HepG2 (cell line): ENCODE measurements around the gene ITCH. TPM values are rescaled to one million over a fixed set of nuclear protein-coding genes. Genes with fewer than 3 reads are reported as not detected.

ENCODE experiments used
- CEBPG ChIP-seq: IDR thresholded peaks from 2 replicates; pipeline ENCODE4 v1.6.1; 2016
- DNMT3B ChIP-seq: conservative IDR thresholded peaks from 2 replicates; pipeline ENCODE4 v1.6.1; 2016; ENCODE audit warnings: missing biosample characterization, control low read depth
- KDM6A ChIP-seq: IDR thresholded peaks from 2 replicates; pipeline ENCODE4 v1.6.1; 2016; ENCODE audit warnings: low read depth
- NBN ChIP-seq: fragments of 450-650 bp; conservative IDR thresholded peaks from 2 replicates; pipeline ENCODE4 v1.6.1; 2017
- PHF21A ChIP-seq: sonication (generic); formaldehyde crosslinking; IDR thresholded peaks from 2 replicates; pipeline ENCODE4 v1.5.0; 2020; ENCODE audit warnings: mild to moderate bottlenecking, missing genetic modification reagents
- TAF1 ChIP-seq: sonication (generic); formaldehyde crosslinking; IDR thresholded peaks from 2 replicates; pipeline ENCODE4 v1.4.0; 2020; ENCODE audit warnings: missing genetic modification reagents
- TBX3 ChIP-seq: fragments of 450-650 bp; IDR thresholded peaks from 2 replicates; pipeline ENCODE4 v1.6.1; 2017; ENCODE audit warnings: antibody characterized with exemption, mild to moderate bottlenecking, inconsistent platforms, borderline replicate concordance
- THAP11 ChIP-seq: IDR thresholded peaks from 2 replicates; pipeline ENCODE4 v1.6.1; 2016; ENCODE audit warnings: missing biosample characterization, missing genetic modification reagents
- ZBTB49 ChIP-seq: sonication (generic); formaldehyde crosslinking; IDR thresholded peaks from 2 replicates; pipeline ENCODE4 v1.4.0; 2020; ENCODE audit warnings: missing genetic modification reagents, borderline replicate concordance
- ZEB1 ChIP-seq: IDR thresholded peaks from 2 replicates; pipeline ENCODE4 v1.6.1; 2012; ENCODE audit warnings: mild to moderate bottlenecking, low read depth, inconsistent platforms; ENCODE audit not compliant: insufficient replicate concordance
- ZHX2 ChIP-seq, 2 experiments: sonication (generic) in 1 of 2; formaldehyde crosslinking in 1 of 2; IDR thresholded peaks; 2 replicates each; pipeline versions ENCODE4 v1.6.1 to v1.9.0; 2014 to 2022; ENCODE audit warnings: antibody characterized with exemption in 1 of 2, borderline replicate concordance in 1 of 2, inconsistent platforms in 1 of 2, low read depth in 1 of 2, missing genetic modification reagents in 1 of 2
- ZNF274 ChIP-seq: sonication (generic); formaldehyde crosslinking; IDR thresholded peaks from 2 replicates; pipeline ENCODE4 v1.5.1; 2020; ENCODE audit warnings: mild to moderate bottlenecking, missing genetic modification reagents
- ZNF414 ChIP-seq: sonication (generic); formaldehyde crosslinking; IDR thresholded peaks from 2 replicates; pipeline ENCODE4 v1.5.0; 2020; ENCODE audit warnings: missing genetic modification reagents
- ZNF441 ChIP-seq: sonication (generic); formaldehyde crosslinking; IDR thresholded peaks from 2 replicates; pipeline ENCODE4 v1.7.0; 2021; ENCODE audit warnings: missing genetic modification reagents, borderline replicate concordance
- ZNF749 ChIP-seq: sonication (generic); formaldehyde crosslinking; IDR thresholded peaks from 2 replicates; pipeline ENCODE4 v1.8.0; 2022; ENCODE audit warnings: mild to moderate bottlenecking, missing genetic modification reagents, moderate library complexity, borderline replicate concordance
- ZNF792 ChIP-seq: IDR thresholded peaks from 2 replicates; pipeline ENCODE4 v1.6.1; 2016
- ZNF841 ChIP-seq: sonication (generic); formaldehyde crosslinking; IDR thresholded peaks from 2 replicates; pipeline ENCODE4 v1.8.1; 2023; ENCODE audit warnings: missing genetic modification reagents, borderline replicate concordance
- ZSCAN21 ChIP-seq: sonication (generic); formaldehyde crosslinking; IDR thresholded peaks from 2 replicates; pipeline ENCODE4 v1.8.0; 2022; ENCODE audit warnings: mild to moderate bottlenecking, missing genetic modification reagents, moderate library complexity, borderline replicate concordance
- polyA plus RNA-seq, 8 experiments: library from polyadenylated mRNA; depleted of rRNA in 3 of 8; stranded (reverse) in 7 of 8; unstranded in 1 of 8; fragments of >200 nt; fragmentation: Illumina TruSeq in 4 of 8; extraction: Trizol in 4 of 8; gene quantifications; 2 replicates each; pipeline versions ENCODE4 v1.2.1 to v1.2.3, GENCODE V29; 2011 to 2016; ENCODE audit warnings: low read depth in 4 of 8, missing spikeins in 1 of 8, mixed read lengths in 1 of 8; ENCODE audit not compliant: insufficient read depth in 1 of 8
- total RNA-seq, 5 experiments: library from RNA; depleted of rRNA; stranded (reverse); fragments of >200 nt; fragmentation: Illumina TruSeq; extraction: Trizol; gene quantifications; 2 replicates each; pipeline ENCODE4 v1.2.3, GENCODE V29; 2016; ENCODE audit warnings: low read depth in 1 of 5

The ITCH gene
- total and polyA plus RNA-seq, 2 of the 13 experiments (the other 11 are each of a cell fraction or from before 2014, with no cell fraction given), result 20.5 to 112 TPM

- no peak for TF ChIP-seq ZNF749 (CRISPR knock-in tag)
- no peak for TF ChIP-seq TBX3
- TF ChIP-seq ZNF441 (CRISPR knock-in tag), result 0 out of 2 replicates have a peak, but pooled peaks have one; percentile 35
- TF ChIP-seq ZNF414 (CRISPR knock-in tag), result no peak
- TF ChIP-seq KDM6A (CRISPR knock-in tag), result 0 out of 2 replicates have a peak, but pooled peaks have one; percentile 22
- no peak for TF ChIP-seq CEBPG (CRISPR knock-in tag)
- TF ChIP-seq ZSCAN21, result no peak
- TF ChIP-seq ZNF274 (CRISPR knock-in tag), result no peak
- peak; percentile 50; the same call in 1 of the 2 replicates for TF ChIP-seq ZNF792 (CRISPR knock-in tag)
- TF ChIP-seq ZNF841, result no peak
- TF ChIP-seq ZBTB49 (CRISPR knock-in tag), result no peak
- TF ChIP-seq PHF21A (CRISPR knock-in tag), result no peak; the same call in 1 of the 2 replicates
- no peak for TF ChIP-seq TAF1 (CRISPR knock-in tag)
- no peak for TF ChIP-seq ZEB1
- TF ChIP-seq ZHX2 (IDR thresholded peaks at IDR 0.05; ENCODE audit: low read depth), result no peak
- no peak for TF ChIP-seq ZHX2 (CRISPR knock-in tag; IDR thresholded peaks at IDR 0.05; ENCODE audit: borderline replicate concordance)
- TF ChIP-seq NBN, result no peak
- TF ChIP-seq DNMT3B, result no peak
- TF ChIP-seq THAP11, result no peak
Measured at GRCh38 chr20:34334654-34335407, 28.2 kb upstream of the ITCH start (continued).
